Mammary epithelial cell (primary cell): Measurements from ENCODE around the gene SLC50A1.

Source experiments
- EZH2 ChIP-seq: IDR thresholded peaks from 2 replicates; pipeline ENCODE4 v1.6.1; 2012; ENCODE audit warnings: low read length, inconsistent platforms, borderline replicate concordance
- TF ChIP-seq, protein P1 (sequence below), 2 donors: IDR thresholded peaks in 1 of 2; conservative IDR thresholded peaks in 1 of 2; 2 replicates each; pipeline ENCODE4 v1.5.1; 2011 to 2012; ENCODE audit warnings: inconsistent platforms in 2 of 2, low read length in 2 of 2, mild to moderate bottlenecking in 2 of 2, control low read depth in 1 of 2, low read depth in 1 of 2; ENCODE audit not compliant: insufficient read depth in 1 of 2; ENCODE audit errors: extremely low read depth in 1 of 2

DNA sequence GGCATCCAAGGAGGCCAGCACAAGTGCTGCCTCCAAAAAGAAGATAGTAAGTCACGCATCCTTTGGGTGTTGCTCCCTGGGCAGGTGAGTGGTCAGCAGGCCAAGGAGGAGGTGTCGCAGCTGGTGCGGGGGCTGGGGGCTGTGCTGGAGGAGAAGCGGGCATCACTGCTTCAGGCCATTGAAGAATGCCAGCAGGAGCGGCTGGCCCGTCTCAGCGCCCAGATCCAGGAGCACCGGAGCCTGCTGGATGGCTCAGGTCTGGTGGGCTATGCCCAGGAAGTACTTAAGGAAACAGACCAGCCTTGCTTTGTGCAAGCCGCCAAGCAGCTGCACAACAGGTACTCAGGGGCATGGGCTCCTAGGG is 42.2 kb downstream of the SLC50A1 start:
- TF ChIP-seq, protein P1, sequence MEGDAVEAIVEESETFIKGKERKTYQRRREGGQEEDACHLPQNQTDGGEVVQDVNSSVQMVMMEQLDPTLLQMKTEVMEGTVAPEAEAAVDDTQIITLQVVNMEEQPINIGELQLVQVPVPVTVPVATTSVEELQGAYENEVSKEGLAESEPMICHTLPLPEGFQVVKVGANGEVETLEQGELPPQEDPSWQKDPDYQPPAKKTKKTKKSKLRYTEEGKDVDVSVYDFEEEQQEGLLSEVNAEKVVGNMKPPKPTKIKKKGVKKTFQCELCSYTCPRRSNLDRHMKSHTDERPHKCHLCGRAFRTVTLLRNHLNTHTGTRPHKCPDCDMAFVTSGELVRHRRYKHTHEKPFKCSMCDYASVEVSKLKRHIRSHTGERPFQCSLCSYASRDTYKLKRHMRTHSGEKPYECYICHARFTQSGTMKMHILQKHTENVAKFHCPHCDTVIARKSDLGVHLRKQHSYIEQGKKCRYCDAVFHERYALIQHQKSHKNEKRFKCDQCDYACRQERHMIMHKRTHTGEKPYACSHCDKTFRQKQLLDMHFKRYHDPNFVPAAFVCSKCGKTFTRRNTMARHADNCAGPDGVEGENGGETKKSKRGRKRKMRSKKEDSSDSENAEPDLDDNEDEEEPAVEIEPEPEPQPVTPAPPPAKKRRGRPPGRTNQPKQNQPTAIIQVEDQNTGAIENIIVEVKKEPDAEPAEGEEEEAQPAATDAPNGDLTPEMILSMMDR (conservative IDR thresholded peaks at IDR 0.05 in 1 of 2, IDR thresholded peaks at IDR 0.05 in 1 of 2; ENCODE audit: extremely low read depth in 1 of 2, insufficient read depth in 1 of 2, low read depth in 1 of 2, low read length in 2 of 2): no peak
- TF ChIP-seq EZH2: no peak
